ENCODE data around the gene TCL1B. TPM values are rescaled to one million over a fixed set of nuclear protein-coding genes. Genes with fewer than 3 reads are reported as not detected.

The TCL1B gene, protein sequence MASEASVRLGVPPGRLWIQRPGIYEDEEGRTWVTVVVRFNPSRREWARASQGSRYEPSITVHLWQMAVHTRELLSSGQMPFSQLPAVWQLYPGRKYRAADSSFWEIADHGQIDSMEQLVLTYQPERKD
- total RNA-seq (not detected in 2 replicates), polyA plus RNA-seq (not detected in 2 replicates), polyA minus RNA-seq (not detected in 2 replicates), Bru-seq, nascent RNA (not detected), BruChase-seq, experiment 1, labeled RNA remaining after a 6-hour chase (not detected), BruChase-seq, experiment 2, labeled RNA remaining after a 2-hour chase (not detected)
- polyA plus RNA-seq (2011; cell fraction: cytosol; rRNA removed): not detected in 2 replicates
- polyA plus RNA-seq (2011; cell fraction: nucleus; rRNA removed): not detected in 2 replicates
- not detected in 2 replicates for polyA plus RNA-seq (2012)
- not detected for polyA minus RNA-seq (2011; cell fraction: cytosol; rRNA and poly(A)+ RNA removed)
- not detected in 2 replicates for polyA minus RNA-seq (2011; cell fraction: nucleus; rRNA and poly(A)+ RNA removed)
- long read RNA-seq: 0 reads

DNA sequence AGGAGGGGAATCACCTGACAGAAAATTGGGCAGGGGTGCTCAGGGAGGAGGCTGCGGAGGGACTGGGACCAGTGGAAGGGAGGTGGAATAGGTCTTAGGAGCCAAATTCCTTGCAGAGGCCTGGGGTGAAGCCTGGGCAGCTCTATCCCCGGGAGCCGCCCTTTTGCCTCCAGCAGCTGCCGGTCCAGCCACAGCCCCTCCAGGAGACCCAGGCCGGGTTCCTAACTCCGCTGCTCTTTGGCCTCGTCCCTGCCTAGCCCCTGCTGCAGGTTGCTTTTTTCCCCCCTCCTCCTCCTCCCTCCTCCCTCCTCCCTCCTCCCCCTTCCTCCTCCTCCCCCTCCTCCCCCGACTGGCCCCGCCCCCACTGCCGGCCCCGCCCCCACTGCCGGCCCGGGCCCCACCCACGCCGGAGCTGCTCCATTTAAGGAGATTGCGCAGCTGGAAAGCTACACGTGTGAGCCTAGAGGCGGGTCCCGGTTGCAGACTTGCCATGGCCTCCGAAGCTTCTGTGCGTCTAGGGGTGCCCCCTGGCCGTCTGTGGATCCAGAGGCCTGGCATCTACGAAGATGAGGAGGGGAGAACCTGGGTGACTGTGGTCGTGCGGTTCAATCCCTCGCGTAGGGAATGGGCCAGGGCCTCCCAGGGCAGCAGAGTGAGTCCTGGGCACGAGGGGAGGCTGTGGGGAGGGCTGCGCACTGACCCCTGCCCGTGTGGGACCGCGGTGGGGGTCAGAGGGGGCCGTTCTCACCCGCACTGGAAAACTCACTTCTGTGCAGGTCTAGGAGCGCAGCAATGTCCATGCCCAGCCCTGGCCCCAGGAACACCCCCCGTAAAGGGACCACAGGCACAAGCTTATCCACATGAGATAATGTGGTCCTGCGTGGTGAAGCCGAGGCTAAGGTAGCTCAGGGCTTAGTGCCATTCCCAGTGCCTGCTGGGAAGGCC lies at the start of gene TCL1B:
Gene TCL1B (plus strand): TSS at position 449 of the 945 bp plus-strand sequence. CDS start 42 bp downstream, at position 491.
- intact Hi-C loops (cut with micrococcal nuclease) (no loop called here), dilution Hi-C loops (cut with MboI; ENCODE audit: extremely low pct_ligation_motif_present, low sequenced_read_pairs) (no loop called here)
- H3K4me1 ChIP-seq (ENCODE audit: control insufficient read depth, extremely low read depth, insufficient read depth, low read length): no peaks in the 10 kb centered on the region
- H3K9me3 ChIP-seq (replicated peaks; ENCODE audit: control insufficient read depth, insufficient read depth, low read length): no peaks in the 10 kb centered on the region
- H3K9ac ChIP-seq (replicated peaks; ENCODE audit: extremely low read depth, insufficient read depth, low read length): no peak within 1 kb of the TSS
- no peaks in the 10 kb centered on the region for H3K36me3 ChIP-seq (ENCODE audit: control insufficient read depth in 2 of 2, extremely low read depth in 1 of 2, insufficient read depth in 2 of 2, low read length in 2 of 2)
- no peaks in the 10 kb centered on the region for H3K27me3 ChIP-seq (ENCODE audit: control insufficient read depth in 2 of 2, insufficient read depth in 2 of 2, low read length in 2 of 2)
- no TSS peak for BruUV-seq (replicated peaks)
- DNase-seq (ENCODE audit: low read depth, low spot score) (no peak), FAIRE-seq (no peak)
- H3K79me2 ChIP-seq (ENCODE audit: control insufficient read depth, insufficient read depth, low read length): no peaks in the 10 kb centered on the region
- no peaks in the 10 kb centered on the region for H3K9me1 ChIP-seq (replicated peaks; ENCODE audit: control insufficient read depth, extremely low read depth, insufficient read depth, low read length)
- no peak within 1 kb of the TSS for H2AFZ ChIP-seq (ENCODE audit: low read depth, low read length)
- H4K20me1 ChIP-seq (replicated peaks; ENCODE audit: control insufficient read depth, extremely low read depth, insufficient read depth, low read length): no peaks in the 10 kb centered on the region
- no peak within 1 kb of the TSS for H3K27ac ChIP-seq (ENCODE audit: insufficient read depth, low read depth, low read length)
- H3K4me2 ChIP-seq (ENCODE audit: insufficient read depth, low read length): no peak within 1 kb of the TSS
- CTCF ChIA-PET: interaction anchor here (1.4 kb wide), 1 partner anchor 17 kb away, joined by 3 read pairs; no protein-coding TSS in a partner anchor
- no peak within 1 kb of the TSS for H3K4me3 ChIP-seq (replicated peaks in 1 of 3; ENCODE audit: insufficient read depth in 1 of 3, low read depth in 1 of 3, low read length in 3 of 3)
- POLR2A ChIA-PET: no interaction called here
- TF ChIP-seq POLR2A (IDR thresholded peaks at IDR 0.05; ENCODE audit: low read depth, low read length) (no peak), FOS (IDR thresholded peaks at IDR 0.05; ENCODE audit: borderline replicate concordance, insufficient read depth, low read length) (no peak), EZH2 (IDR thresholded peaks at IDR 0.05; ENCODE audit: borderline replicate concordance, low read depth, low read length, severe bottlenecking) (no peak), JUN (IDR thresholded peaks at IDR 0.05; ENCODE audit: borderline replicate concordance, insufficient read depth, insufficient read length, low read depth) (no peak), GATA2 (IDR thresholded peaks at IDR 0.05; ENCODE audit: insufficient read depth, insufficient read length, low read depth, low read length) (no peak), MYC (IDR thresholded peaks at IDR 0.05; ENCODE audit: low read depth, low read length) (no peak), POLR2AphosphoS5 (IDR thresholded peaks at IDR 0.05; ENCODE audit: insufficient read depth, low read depth, low read length) (no peak)
- TF ChIP-seq, protein P1, sequence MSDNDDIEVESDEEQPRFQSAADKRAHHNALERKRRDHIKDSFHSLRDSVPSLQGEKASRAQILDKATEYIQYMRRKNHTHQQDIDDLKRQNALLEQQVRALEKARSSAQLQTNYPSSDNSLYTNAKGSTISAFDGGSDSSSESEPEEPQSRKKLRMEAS (IDR thresholded peaks at IDR 0.05; ENCODE audit: insufficient read depth, insufficient read length): no peak
- TF ChIP-seq, protein P2, sequence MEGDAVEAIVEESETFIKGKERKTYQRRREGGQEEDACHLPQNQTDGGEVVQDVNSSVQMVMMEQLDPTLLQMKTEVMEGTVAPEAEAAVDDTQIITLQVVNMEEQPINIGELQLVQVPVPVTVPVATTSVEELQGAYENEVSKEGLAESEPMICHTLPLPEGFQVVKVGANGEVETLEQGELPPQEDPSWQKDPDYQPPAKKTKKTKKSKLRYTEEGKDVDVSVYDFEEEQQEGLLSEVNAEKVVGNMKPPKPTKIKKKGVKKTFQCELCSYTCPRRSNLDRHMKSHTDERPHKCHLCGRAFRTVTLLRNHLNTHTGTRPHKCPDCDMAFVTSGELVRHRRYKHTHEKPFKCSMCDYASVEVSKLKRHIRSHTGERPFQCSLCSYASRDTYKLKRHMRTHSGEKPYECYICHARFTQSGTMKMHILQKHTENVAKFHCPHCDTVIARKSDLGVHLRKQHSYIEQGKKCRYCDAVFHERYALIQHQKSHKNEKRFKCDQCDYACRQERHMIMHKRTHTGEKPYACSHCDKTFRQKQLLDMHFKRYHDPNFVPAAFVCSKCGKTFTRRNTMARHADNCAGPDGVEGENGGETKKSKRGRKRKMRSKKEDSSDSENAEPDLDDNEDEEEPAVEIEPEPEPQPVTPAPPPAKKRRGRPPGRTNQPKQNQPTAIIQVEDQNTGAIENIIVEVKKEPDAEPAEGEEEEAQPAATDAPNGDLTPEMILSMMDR (IDR thresholded peaks at IDR 0.05; ENCODE audit: extremely low read depth in 1 of 2, insufficient read depth in 1 of 2, low read depth in 1 of 2, low read length in 2 of 2): no peak

Measured in endothelial cell of umbilical vein (primary cell).